Measurements from ENCODE around the gene PTTG2.

DNA sequence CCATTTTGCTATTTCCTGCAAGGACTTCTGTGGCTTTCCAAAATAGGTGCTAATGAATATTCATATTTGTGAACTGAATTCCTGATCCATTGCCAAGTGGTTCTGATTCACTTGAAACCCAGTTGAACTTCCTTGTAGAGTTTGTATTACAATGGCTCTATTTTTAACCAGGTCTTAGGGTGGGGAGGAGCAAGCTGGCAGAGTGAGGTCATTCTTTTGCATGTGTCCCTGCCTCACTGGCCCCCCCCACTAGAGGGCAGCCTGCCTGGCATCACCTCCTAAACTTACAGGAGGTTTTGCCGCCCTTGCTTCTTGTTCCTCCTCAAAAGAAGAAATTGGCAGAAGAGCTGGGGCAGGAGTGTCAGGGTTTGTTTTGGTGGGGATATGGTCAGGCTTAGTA is 10.5 kb downstream of the PTTG2 start:
- TF ChIP-seq, protein P1, sequence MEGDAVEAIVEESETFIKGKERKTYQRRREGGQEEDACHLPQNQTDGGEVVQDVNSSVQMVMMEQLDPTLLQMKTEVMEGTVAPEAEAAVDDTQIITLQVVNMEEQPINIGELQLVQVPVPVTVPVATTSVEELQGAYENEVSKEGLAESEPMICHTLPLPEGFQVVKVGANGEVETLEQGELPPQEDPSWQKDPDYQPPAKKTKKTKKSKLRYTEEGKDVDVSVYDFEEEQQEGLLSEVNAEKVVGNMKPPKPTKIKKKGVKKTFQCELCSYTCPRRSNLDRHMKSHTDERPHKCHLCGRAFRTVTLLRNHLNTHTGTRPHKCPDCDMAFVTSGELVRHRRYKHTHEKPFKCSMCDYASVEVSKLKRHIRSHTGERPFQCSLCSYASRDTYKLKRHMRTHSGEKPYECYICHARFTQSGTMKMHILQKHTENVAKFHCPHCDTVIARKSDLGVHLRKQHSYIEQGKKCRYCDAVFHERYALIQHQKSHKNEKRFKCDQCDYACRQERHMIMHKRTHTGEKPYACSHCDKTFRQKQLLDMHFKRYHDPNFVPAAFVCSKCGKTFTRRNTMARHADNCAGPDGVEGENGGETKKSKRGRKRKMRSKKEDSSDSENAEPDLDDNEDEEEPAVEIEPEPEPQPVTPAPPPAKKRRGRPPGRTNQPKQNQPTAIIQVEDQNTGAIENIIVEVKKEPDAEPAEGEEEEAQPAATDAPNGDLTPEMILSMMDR (optimal IDR thresholded peaks at IDR 0.05 in 1 of 3, IDR thresholded peaks at IDR 0.05 in 1 of 3, conservative IDR thresholded peaks at IDR 0.05 in 1 of 3; ENCODE audit: extremely low read depth in 1 of 3, insufficient read depth in 2 of 3, low read length in 3 of 3): peak; percentile 77 to 83 (median 78)
- TF ChIP-seq EZH2 (IDR thresholded peaks at IDR 0.05; ENCODE audit: low read length): no peak
